Prostate gland (tissue), 2 donors: ENCODE data around the gene CCDC158. TPM values are rescaled to one million over a fixed set of nuclear protein-coding genes. Genes with fewer than 3 reads are reported as not detected.

Experiments used
- DNase-seq: peaks from one replicate; pipeline ENCODE4 v3.0.0-alpha.2; 2019; ENCODE audit warnings: low spot score
- H3K27ac ChIP-seq, 2 donors: fragments of 200-600 bp; sonication (generic); 2 replicates each; pipeline ENCODE4 v1.5.1; 2017 to 2019
- H3K27me3 ChIP-seq: fragments of 200-600 bp; sonication (generic); replicated peaks from 2 replicates; pipeline ENCODE4 v1.5.1; 2019; ENCODE audit not compliant: insufficient read depth
- H3K36me3 ChIP-seq, 2 donors: fragments of 200-600 bp; sonication (generic); 1 replicate in 1 of 2; 2 replicates in 1 of 2; pipeline versions ENCODE4 v1.5.1 to v1.8.1; 2017 to 2019
- H3K4me1 ChIP-seq: fragments of 200-600 bp; sonication (generic); replicated peaks from 2 replicates; pipeline ENCODE4 v1.5.1; 2019
- H3K4me3 ChIP-seq, 2 donors: fragments of 200-600 bp; sonication (generic); 2 replicates each; pipeline ENCODE4 v1.5.1; 2017 to 2019
- H3K9me3 ChIP-seq: fragments of 200-600 bp; sonication (generic); 2 replicates; pipeline ENCODE4 v1.5.1; 2017
- CTCF ChIP-seq, 4 experiments: fragments of 200-600 bp in 2 of 4; fragments of 450-650 bp in 2 of 4; sonication (generic) in 2 of 4; IDR thresholded peaks; 1 replicate in 3 of 4; 2 replicates in 1 of 4; pipeline ENCODE4 v1.5.1; 2016 to 2019; ENCODE audit warnings: antibody characterized with exemption in 4 of 4, mild to moderate bottlenecking in 2 of 4, moderate library complexity in 2 of 4
- POLR2A ChIP-seq: fragments of 450-650 bp; IDR thresholded peaks from one replicate; pipeline ENCODE4 v1.6.1; 2016; ENCODE audit warnings: antibody characterized with exemption, mild to moderate bottlenecking
- POLR2AphosphoS5 ChIP-seq: sonication (generic); formaldehyde crosslinking; IDR thresholded peaks from one replicate; pipeline ENCODE4 v1.6.1; 2017; ENCODE audit warnings: antibody characterized with exemption
- WGBS: methylation state at CpG from one replicate; pipeline ENCODE4 v1.1.5; 2018; 5-methylcytosine and 5-hydroxymethylcytosine counted together
- intact Hi-C: fragments of 100-400 bp; cut with DNase I; formaldehyde crosslinking; loops from one replicate; pipeline ENCODE4 v1.14.2; 2022
- total RNA-seq, 2 donors: library from RNA; depleted of rRNA; stranded (reverse); fragments of >200 nt; gene quantifications; one replicate each; pipeline ENCODE4 v1.1.0, GENCODE V29; 2016

Gene CCDC158
- total RNA-seq, 2 donors from 2014 or later: 4.9 TPM; not detected in 1

GRCh38 chr4:76341063-76341462, 79.9 kb downstream of the CCDC158 start:
- intact Hi-C loops: no loop called here
- Histone ChIP-seq H3K9me3 (no peaks in the 10 kb centered on the region), H3K27me3 (no peaks in the 10 kb centered on the region), H3K36me3 (no peaks in the 10 kb centered on the region), H3K4me1 (no peaks in the 10 kb centered on the region), H3K4me3 (no peak overlapping the region), H3K27ac (no peak overlapping the region)
- TF ChIP-seq POLR2AphosphoS5: no peak
- TF ChIP-seq POLR2A: no peak
- TF ChIP-seq CTCF (IDR thresholded peaks at IDR 0.05): no peak
- no peak for DNase-seq

- 77% methylated on average over 2 of the region's 2 CpGs for WGBS
- TF ChIP-seq POLR2AphosphoS5 (no peak), CTCF (IDR thresholded peaks at IDR 0.05) (no peak), POLR2A (no peak)
- Histone ChIP-seq H3K9me3 (no peaks in the 10 kb centered on the region), H3K36me3 (no peaks in the 10 kb centered on the region), H3K27ac (no peak overlapping the region), H3K4me1 (no peaks in the 10 kb centered on the region), H3K27me3 (no peaks in the 10 kb centered on the region), H3K4me3 (no peak overlapping the region)
- no peak for DNase-seq
- intact Hi-C loops: no loop called here
These were observed 81.6 kb downstream of the CCDC158 start for GRCh38 chr4:76339364-76339763.

- DNase-seq: no peak
- Histone ChIP-seq H3K9me3 (no peaks in the 10 kb centered on the region), H3K27ac (no peak overlapping the region), H3K4me3 (no peak overlapping the region), H3K27me3 (no peaks in the 10 kb centered on the region), H3K36me3 (no peaks in the 10 kb centered on the region), H3K4me1 (no peaks in the 10 kb centered on the region)
- intact Hi-C loops: no loop called here
- 72% methylated on average over 3 of the region's 3 CpGs for WGBS
- no peak for TF ChIP-seq POLR2A
- TF ChIP-seq POLR2AphosphoS5: no peak
- TF ChIP-seq CTCF (IDR thresholded peaks at IDR 0.05): no peak
These were observed 86.1 kb downstream of the CCDC158 start for GRCh38 chr4:76334885-76335284.

- Histone ChIP-seq H3K4me1 (no peaks in the 10 kb centered on the region), H3K36me3 (no peaks in the 10 kb centered on the region), H3K27ac (no peak overlapping the region), H3K4me3 (no peak overlapping the region), H3K27me3 (no peaks in the 10 kb centered on the region), H3K9me3 (no peaks in the 10 kb centered on the region)
- DNase-seq: no peak
- intact Hi-C loops: no loop called here
- no peak for TF ChIP-seq POLR2AphosphoS5
- no peak for TF ChIP-seq CTCF (IDR thresholded peaks at IDR 0.05)
- TF ChIP-seq POLR2A: no peak
These were observed 94.4 kb downstream of the CCDC158 start for GRCh38 chr4:76326515-76326914.

GRCh38 chr4:76325072-76325471, 95.9 kb downstream of the CCDC158 start:
- H3K27me3 ChIP-seq: no peaks in the 10 kb centered on the region
- H3K36me3 ChIP-seq: no peaks in the 10 kb centered on the region
- H3K27ac ChIP-seq: no peak overlapping the region
- H3K9me3 ChIP-seq: no peaks in the 10 kb centered on the region
- intact Hi-C loops: no loop called here
- H3K4me3 ChIP-seq: no peak overlapping the region
- H3K4me1 ChIP-seq: no peaks in the 10 kb centered on the region
- TF ChIP-seq POLR2A (no peak), CTCF (IDR thresholded peaks at IDR 0.05) (no peak), POLR2AphosphoS5 (no peak)
- DNase-seq: no peak
